IPS-NIHi11 (cell line): ENCODE results near the gene HYLS1.
"Not testable (repeated sequence)": the region's sequence is repeated elsewhere in the genome, so short reads cannot be mapped to it uniquely, and the experiment has no call there.

Experiments
- DNase-seq: peaks from one replicate; pipeline ENCODE4 v3.0.0; 2012; ENCODE audit warnings: mixed read lengths, low spot score

The HYLS1 gene, protein sequence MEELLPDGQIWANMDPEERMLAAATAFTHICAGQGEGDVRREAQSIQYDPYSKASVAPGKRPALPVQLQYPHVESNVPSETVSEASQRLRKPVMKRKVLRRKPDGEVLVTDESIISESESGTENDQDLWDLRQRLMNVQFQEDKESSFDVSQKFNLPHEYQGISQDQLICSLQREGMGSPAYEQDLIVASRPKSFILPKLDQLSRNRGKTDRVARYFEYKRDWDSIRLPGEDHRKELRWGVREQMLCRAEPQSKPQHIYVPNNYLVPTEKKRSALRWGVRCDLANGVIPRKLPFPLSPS

DNA sequence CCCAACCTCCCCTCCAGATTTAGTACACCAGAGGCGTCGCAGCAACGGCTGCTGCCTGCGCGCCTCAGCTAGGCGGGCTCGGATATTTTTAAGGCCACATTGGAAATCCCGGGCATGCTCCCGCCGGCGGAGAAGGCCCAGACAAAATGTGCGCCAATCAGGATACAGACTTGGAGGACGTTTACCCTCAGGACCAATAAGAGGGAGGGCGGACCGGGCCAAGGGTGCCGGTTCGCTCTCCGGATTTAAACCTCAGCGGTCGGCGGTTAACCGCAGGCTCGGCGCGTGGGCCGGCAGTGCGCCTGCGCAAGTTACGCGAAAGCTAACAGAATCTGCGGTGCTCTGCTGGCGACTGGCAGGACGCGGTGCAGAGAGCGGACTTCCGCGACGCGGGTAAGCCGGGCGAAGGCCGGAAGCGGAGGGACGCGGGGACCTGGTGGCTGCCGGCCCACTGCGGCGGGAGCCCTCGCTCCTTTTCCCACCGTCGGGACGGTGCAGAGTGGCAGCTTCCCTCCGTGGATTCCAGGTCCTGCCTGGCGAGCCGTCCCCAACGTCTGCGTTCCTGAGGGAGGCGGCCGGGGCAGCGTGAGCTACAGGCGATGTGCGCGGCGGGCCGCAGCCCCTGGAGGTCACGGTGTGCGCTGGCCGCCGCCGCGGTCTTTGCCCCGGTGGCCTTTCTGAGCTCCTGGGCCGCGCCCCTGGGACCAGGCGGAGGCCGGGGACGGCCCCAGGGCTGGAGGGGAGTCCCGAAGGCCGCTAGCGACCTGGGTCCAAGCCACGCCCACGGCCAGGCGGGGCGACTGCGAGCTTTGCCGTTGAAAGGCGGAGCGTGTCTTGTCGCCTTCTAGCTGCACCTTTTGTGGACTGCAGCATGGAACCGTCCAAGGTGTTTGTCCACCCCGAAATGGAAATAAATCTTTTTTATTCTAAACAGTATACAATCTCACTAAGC lies at the start of gene HYLS1:
TSS of gene HYLS1 (plus strand) at position 296 of the 952 bp plus-strand sequence. CDS start 11,701 bp downstream, outside the sequence.
- DNase-seq, result peak; percentile 90

DNA sequence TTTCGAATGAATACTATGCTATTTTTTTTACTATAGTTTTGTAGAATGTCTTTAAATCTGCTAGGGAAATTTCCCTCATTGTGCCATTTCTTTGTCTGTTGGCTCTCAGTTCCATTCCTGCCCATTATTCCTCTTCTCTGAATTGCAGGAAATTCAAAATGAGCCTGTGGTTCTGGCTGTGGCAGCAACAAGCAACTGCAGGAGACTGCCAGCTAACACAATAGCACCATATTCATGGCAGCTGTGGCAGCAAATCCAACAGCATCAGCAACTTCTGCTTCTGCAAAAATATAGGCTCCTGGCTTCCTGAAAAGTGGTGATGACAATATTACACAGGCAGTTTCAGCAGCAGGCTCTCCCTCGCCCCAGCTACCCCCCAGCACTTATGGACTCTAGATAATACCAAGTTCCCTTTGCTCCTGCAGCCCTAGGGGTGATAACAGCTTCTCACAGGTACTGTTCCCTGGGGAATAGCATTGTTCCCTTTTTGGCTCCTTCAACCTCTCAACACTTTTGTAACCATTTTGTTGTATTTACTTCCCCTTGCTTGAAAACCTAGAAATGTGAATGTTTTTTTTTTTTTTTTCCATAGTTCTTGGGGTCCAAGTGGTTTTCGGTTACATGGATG lies 45.0 kb upstream of the HYLS1 start:
- no peak for DNase-seq

DNA sequence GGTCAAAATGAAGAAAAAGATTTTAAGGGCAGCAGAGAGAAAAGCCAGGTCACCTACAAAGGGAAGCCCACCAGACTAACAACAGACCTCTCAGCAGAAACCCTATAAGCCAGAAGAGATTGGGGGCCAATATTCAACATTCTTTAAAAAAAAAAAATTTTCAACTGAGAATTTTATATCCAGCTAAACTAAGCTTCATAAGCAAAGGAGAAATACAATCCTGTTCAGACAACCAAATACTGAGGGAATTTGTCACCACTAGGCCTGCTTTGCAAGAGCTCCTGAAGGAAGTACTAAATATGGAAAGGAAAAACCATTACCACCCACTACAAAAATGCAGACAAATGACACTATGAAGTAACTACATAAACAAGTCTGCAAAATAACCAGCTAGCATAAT lies 41.3 kb upstream of the HYLS1 start:
- DNase-seq, result no peak

DNA sequence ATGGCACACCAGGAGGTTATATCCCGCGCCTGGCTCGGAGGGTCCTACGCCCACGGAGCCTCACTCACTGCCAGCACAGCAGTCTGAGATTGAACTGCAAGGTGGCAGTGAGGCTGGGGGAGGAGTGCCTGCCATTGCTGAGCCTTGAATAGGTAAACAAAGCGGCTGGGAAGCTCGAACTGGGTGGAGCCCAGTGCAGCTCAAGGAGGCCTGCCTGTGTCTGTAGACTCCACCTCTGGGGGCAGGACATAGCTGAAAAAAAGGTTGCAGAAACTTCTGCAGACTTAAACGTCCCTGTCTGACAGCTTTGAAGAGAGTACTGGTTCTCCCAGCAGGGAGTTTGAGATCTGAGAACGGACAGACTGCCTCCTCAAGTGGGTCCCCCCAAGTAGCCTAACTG lies 29.8 kb upstream of the HYLS1 start:
- DNase-seq, result not testable (repeated sequence)

DNA sequence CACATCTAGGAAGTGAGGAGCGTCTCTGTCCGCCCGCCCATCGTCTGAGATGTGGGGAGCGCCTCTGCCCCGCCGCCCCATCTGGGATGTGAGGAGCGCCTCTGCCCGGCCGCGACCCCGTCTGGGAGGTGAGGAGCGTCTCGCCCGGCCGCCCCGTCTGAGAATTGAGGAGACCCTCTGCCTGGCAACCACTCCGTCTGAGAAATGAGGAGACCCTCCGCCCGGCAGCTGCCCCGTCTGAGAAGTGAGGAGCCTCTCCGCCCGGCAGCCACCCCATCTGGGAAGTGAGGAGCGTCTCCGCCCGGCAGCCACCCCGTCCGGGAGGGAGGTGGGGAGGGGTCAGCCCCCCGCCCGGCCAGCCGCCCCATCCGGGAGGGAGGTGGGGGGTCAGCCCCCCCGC lies 24.7 kb upstream of the HYLS1 start:
- DNase-seq, result not testable (repeated sequence)

DNA sequence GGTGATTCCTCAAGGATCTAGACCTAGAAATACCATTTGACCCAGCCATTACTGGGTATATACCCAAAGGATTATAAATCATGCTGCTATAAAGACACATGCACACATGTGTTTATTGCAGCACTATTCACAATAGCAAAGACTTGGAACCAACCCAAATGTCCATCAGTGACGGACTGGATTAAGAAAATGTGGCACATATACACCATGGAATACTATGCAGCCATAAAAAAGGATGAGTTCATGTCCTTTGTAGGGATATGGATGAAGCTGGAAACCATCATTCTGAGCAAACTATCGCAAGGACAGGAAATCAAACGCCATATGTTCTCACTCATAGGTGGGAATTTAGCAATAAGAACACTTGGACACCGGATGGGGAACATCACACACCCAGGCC lies 22.1 kb upstream of the HYLS1 start:
- DNase-seq, result not testable (repeated sequence)

DNA sequence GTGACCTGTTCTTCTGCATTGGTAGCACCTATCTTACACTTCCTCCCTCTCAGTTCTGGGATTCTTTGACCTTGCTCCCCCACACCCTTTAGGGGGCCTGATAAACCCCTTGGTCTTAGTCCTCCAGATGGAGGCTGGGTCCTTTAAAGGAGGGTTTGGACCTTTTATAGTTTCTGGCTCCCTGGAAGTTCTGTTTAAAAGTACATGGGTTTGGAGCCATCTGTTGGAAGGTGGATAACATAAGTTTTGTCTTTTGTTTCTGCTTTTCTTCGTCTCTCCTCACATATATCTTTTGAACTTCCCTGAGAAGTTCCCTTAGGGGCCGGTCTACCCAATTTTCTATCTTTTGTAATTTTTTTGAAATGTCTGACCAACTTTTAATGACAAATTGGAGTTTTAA lies 17.9 kb upstream of the HYLS1 start:
- DNase-seq, result no peak

DNA sequence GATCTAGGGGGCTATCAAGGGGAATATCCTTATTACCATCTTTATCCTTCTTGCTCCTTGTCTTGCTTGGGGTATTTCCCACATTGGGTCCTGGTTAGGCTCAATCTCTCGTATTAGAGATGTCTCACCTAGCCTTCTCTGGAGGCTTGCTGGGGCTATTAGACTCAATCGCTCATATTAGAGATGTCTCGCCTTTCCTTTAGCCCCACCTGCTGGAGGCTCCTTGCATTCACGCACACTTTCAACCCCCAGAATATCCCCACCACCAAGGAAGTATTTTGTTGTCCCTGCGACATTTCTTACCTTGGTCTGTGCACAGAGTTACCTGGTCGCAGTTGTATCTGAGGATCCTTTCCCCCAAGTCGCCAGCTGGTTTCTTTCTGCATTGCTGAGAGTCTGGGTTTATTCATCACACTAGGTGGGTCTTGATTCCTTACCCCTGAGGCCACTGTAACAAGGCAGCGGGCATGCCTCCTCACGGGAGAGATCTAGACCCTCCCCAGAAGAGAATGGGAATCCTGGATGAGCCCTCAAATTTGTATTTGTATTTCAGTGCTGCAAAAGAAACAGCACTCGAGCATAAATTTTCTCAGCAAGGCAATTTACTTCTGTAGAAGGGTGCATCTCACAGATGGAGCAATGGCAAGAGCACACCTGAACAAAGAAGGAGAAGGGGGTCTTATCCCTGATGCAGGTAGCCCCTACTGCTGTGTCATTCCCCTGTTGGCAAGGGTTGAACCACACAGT lies 15.9 kb upstream of the HYLS1 start:
- peak; percentile 67 for DNase-seq

DNA sequence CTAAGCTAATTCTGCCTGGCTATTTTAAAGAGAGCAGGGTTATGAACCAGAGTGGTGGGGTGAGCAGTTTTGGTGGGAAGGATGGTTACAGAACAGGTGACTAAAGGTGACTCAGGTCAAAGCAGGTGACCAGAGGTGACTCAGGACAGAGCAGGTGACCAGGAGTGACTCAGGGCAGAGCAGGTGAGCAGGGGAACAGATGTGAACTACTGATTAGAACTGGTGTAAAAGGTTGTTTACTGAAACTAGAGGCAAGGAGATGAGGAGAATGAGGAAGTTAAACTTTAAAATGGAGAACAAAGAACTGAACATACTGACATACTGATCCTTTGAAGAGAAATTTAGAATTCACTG lies 15.4 kb upstream of the HYLS1 start:
- DNase-seq, result no peak

DNA sequence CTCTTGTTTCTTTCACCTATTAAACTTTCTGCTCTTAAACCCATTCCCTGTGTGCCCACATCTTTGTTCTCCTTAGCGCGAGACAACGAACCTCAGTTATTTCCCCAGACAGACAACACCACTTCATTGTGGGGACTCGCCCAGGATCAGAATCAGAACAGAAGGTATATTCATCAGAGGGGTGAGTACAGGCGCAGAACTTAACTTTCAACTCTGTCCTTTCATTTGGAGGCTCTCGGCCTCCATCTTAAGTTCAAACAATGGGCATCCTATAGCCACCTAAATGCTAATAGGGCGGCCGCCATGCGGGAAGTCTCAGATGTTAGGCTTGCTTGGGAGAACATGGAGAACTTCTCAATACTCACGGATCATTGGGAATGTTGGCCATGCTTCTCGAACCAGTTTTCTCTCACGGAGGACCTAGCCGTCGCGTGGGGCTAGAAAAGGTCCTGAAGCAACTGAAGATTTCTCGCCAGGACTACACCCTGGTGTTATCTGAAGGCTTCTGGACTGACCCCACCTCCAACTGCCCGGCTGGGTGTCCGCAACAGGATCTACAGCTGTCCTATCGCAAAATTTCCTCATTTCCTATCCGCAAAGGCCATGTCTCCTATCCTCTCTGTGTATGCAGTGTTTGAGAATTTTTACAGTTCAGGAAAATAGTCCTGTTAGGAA lies 13.4 kb upstream of the HYLS1 start:
- no peak for DNase-seq

DNA sequence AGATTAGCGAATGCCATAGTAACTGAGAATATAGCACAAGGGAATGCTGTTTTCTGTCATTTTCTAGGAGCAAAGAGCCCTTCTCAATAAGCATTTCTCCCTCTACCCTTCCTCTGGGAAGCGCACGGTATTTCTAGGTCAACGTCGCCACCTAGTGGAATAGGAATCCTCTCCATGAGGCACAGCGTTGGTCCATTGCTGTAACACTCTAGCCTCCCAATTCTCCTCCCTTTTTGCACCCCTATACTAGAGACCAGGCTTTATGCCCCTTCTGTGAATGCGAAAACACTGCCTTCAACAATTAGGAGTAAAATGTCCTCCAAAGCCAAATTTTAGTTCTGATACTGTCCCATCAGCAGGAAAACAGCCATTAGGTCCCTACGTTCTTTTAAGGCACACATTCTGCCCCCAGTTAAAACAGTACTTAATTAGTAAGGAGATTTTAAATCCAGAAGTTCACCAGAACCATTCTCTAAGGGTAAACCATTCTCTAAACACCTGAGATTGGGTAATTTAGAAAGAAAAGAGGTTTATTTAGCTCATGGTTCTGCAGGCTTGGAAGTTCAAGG lies 12.8 kb upstream of the HYLS1 start:
- peak; percentile 63 for DNase-seq

DNA sequence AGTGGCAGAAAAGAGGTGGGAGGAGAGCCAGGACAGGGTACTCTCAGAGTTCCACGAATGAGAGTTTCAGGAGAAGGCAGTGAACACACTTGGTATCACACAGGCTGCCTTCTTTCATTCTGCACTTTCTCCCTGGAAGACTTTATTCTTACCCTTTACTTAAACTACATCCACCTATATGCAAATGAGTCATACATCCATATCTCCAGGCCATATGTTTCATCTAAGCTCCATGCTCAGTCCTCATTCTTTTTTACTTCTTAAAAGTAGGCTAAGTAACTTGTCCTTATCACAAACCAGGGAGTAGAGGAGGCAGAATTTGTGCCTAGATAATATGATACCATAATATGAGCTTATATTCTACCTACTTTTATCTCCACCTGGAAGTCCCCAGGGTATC lies 6.2 kb upstream of the HYLS1 start:
- no peak for DNase-seq

DNA sequence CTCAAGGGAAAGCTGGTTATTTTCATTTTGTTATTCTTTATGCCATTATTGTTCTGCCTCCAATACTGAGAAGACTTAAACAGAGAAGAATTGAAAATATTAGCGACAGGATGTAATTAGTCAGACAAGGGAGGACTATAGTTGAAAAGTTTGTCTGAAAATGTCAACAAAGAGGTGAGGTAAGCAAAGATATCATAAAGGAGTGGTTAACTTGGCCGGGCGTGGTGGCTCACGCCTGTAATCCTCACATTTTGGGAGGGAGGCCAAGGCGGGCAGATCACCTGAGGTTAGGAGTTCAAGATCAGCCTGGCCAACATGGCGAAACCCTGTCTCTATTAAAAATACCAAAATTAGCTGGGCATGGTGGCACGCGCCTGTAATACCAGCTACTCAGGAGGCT lies 4.1 kb upstream of the HYLS1 start:
- no peak for DNase-seq

DNA sequence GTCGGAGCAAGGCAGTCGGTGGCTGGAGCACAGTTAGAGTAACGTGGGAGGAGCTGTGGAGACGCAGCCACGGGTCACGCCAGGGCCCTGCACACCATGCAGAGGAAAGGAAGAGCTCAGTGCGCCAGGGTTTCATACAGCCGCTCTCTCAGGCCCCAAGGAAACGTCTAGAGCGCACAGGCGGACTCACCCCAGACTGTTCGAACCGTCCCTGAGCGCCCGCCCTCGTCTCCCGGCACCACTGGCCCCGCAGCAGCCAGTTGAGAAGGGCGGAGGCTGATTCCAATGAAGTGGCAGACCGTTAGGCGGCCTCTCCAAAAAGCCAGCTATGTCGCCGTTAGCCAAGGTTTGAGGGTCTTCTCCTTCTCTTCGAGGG lies 483 bp upstream of the HYLS1 start:
- no peak for DNase-seq

DNA sequence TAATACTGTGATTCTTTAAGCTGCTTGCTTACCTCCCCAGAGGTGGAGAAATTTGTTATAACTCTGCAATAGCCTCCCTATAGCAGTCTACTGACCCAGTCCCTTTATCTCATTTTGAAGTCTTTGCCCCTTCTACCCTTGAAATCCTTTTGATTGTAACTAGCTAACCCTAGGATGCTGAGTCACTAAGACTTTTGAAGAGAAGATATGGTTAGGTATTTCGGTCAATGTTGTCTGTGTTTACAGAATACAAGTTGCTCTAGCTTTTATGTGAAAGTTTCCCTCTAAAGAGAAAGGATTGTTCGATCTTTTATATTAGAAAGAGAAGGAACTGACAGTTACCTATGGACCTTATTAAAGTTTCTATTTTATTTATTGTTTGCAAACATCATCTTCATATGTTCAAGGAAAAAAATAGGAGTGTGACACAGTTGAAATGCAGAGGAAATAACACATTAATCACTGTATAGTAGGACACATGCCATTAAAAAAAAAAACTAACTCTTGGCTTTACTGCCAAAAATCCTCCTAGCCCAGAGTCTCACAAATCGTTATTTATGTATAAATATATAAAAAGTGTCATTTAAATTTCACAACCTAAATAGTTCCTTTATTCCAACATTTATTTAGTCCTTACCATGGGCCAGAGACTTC lies 3.1 kb downstream of the HYLS1 start:
- DNase-seq, result no peak

DNA sequence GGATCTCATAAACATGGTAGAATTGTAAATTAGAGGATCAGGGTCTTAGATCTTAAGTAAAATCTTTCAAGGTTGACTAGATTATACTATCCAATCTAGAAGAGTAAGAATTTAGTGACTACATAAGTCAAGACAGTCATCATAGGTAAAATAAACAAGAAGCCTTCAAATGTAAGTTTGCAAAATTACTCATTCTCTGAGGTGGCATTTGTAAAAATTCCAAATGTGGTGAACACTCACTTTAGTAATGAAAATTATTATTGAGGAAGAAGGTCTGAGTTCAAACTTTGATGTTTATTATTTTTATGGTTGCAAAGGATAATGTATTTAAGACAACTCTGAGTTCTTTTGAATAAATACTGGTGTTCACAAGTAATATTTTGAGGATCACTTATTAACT lies 4.6 kb downstream of the HYLS1 start:
- DNase-seq, result no peak

DNA sequence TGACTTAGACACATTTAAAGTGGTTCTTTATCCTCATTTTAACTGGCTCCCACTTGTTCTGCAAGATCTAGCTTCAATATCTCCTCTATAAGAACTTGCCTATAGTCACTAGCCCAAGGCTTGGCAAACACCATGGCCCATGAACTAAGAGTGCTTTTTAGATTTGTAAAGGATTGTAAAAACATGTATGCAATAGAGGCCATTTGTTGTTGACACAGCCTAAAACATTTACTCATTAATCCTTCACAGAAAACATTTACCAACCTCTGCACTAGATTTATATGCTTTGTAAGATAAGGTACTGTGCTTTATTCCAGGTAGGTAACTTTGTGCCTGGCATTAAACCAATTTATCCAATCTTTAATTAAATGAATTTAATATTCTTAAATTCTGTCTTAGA lies 5.5 kb downstream of the HYLS1 start:
- no peak for DNase-seq

DNA sequence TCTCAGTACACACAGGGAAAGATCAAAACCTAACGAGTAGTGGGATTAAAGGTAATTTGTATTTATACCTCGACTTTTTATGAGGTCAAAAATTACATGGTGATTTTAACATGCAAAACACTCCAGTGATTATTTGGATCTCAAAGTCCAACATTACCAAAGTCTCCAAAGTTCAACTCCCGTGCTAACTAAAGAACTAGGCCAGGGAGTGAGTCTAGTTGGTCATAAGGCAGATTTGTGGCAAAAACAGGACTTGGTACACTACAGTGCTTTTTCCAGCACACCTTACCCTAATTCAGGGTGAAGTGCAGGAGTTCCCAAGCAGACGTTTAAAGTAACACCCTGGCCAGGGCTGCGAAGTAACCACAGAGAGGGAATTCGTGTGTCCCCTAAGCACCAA lies 14.4 kb downstream of the HYLS1 start:
- DNase-seq, result no peak

DNA sequence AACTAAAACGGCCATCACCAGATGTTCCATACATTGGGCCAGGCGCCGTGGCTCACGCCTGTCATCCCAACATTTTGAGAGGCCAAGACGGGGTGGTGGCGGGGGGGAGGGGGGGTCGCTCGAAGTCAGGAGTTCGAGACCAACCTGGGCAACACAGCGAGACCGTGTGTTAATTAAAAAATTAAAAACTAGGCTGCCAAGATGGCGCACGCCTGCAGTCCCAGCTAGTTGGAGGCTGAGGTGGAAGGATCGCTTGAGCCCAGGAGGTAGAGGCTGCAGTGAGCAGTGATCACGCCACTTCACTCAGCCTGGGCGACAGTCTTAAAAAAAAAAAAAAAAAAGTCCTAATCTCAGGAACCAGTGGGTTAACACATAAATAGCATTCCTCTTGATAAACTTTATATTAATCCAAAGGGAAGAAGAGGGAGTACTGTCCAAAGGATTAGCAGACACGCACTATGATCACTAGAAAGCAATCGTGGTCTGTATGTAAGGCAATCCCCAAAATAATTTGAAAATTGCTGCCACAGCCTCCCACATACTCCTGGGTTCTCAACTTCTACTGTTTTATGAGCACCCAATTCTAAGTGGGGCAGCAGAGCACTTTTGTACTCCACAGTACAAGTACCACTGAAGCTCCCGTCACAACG lies 14.9 kb downstream of the HYLS1 start:
- no peak for DNase-seq
